OCI-LY7 (cell line): ENCODE data around the gene ARPC5. TPM values are rescaled to one million over a fixed set of nuclear protein-coding genes. Genes with fewer than 3 reads are reported as not detected.

ENCODE experiments used
- BruUV-seq: library from RNA; stranded (reverse); fragments of 400-500 nt; replicated peaks from 2 replicates; lab custom pipeline; 2021; lab: Mats Ljungman, UMichigan
- CTCF ChIA-PET: fragments of 300-600 bp; sonication (Branson Sonifier 250); formaldehyde crosslinking; loops from one replicate; lab custom pipeline; 2022; ENCODE audit warnings: antibody characterized with exemption; ENCODE audit not compliant: unreplicated experiment; lab: Charles Lee
- POLR2A ChIA-PET: fragments of 300-600 bp; sonication (Branson Sonifier 250); formaldehyde crosslinking; loops from one replicate; lab custom pipeline; 2022; ENCODE audit warnings: antibody characterized with exemption; lab: Charles Lee
- DNase-seq: peaks from one replicate; pipeline ENCODE4 v3.0.0-alpha.2; 2015; ENCODE audit warnings: low spot score
- H2AFZ ChIP-seq: fragments of 200-600 bp; sonication (generic), shearing (Covaris generic); 2 replicates; pipeline ENCODE4 v1.6.1; 2014; ENCODE audit warnings: mild to moderate bottlenecking, antibody characterized with exemption, low read length, moderate library complexity
- H3K27ac ChIP-seq: fragments of 200-600 bp; sonication (generic); 2 replicates; pipeline ENCODE4 v1.5.1; 2014; ENCODE audit warnings: mixed run types, low read depth, mild to moderate bottlenecking, moderate library complexity, low read length, inconsistent platforms; ENCODE audit not compliant: poor library complexity, severe bottlenecking
- H3K36me3 ChIP-seq: fragments of 200-600 bp; sonication (generic); 2 replicates; pipeline ENCODE4 v1.6.1; 2014; ENCODE audit warnings: mild to moderate bottlenecking, antibody characterized with exemption, low read length, moderate library complexity, mixed read lengths; ENCODE audit not compliant: insufficient read depth
- H3K4me1 ChIP-seq: fragments of 200-600 bp; sonication (generic); 2 replicates; pipeline ENCODE4 v1.5.1; 2014; ENCODE audit warnings: mild to moderate bottlenecking, low read length; ENCODE audit not compliant: insufficient read depth, poor library complexity, severe bottlenecking
- H3K4me2 ChIP-seq: fragments of 200-600 bp; sonication (generic); 2 replicates; pipeline ENCODE4 v1.6.1; 2014; ENCODE audit warnings: mild to moderate bottlenecking, low read length
- H3K4me3 ChIP-seq: fragments of 200-600 bp; sonication (generic); 2 replicates; pipeline ENCODE4 v1.5.1; 2014; ENCODE audit warnings: mild to moderate bottlenecking, low read depth, low read length; ENCODE audit not compliant: poor library complexity, severe bottlenecking
- H3K79me2 ChIP-seq: fragments of 200-600 bp; sonication (generic); 2 replicates; pipeline ENCODE4 v1.6.1; 2016; ENCODE audit warnings: low read depth, mild to moderate bottlenecking, low read length, moderate library complexity, mixed read lengths; ENCODE audit not compliant: insufficient read depth
- H3K9me2 ChIP-seq: fragments of 200-600 bp; sonication (generic); 2 replicates; pipeline ENCODE4 v1.6.1; 2016; ENCODE audit warnings: mild to moderate bottlenecking, low read length, mixed read lengths; ENCODE audit not compliant: insufficient read depth
- H3K9me3 ChIP-seq: fragments of 200-600 bp; sonication (generic); 2 replicates; pipeline ENCODE4 v1.6.1; 2014; ENCODE audit warnings: mild to moderate bottlenecking, mixed run types, low read length, mixed read lengths
- H4K20me1 ChIP-seq: fragments of 200-600 bp; sonication (generic); 2 replicates; pipeline ENCODE4 v1.6.1; 2014; ENCODE audit warnings: mild to moderate bottlenecking, antibody characterized with exemption, low read length, moderate library complexity, mixed read lengths; ENCODE audit not compliant: insufficient read depth
- EZH2phosphoT487 ChIP-seq: fragments of 200-600 bp; sonication (generic); IDR thresholded peaks from 2 replicates; pipeline ENCODE4 v1.6.1; 2018; ENCODE audit warnings: low read depth, borderline replicate concordance, mild to moderate bottlenecking, mixed run types, antibody characterized with exemption, low read length, moderate library complexity, mixed read lengths
- intact Hi-C: fragments of 100-400 bp; cut with micrococcal nuclease; formaldehyde crosslinking; loops from one replicate; pipeline ENCODE4 v1.10.0; 2022; ENCODE audit not compliant: unreplicated experiment
- total RNA-seq, 2 experiments: library from RNA; depleted of rRNA in 1 of 2; stranded (reverse); fragments of >200 nt in 1 of 2; shearing (Covaris generic) in 1 of 2; gene quantifications; 2 replicates each; pipeline ENCODE4 v1.2.3, GENCODE V29; 2014 to 2022
- TF ChIP-seq, protein P1 (sequence below): fragments of 200-600 bp; sonication (generic); conservative IDR thresholded peaks from 2 replicates; pipeline ENCODE4 v1.5.1; 2014; ENCODE audit warnings: mild to moderate bottlenecking, antibody characterized with exemption, low read length, moderate library complexity, mixed read lengths

Gene ARPC5
- total RNA-seq, 2 experiments from 2014 or later, result 116 to 132 TPM

DNA sequence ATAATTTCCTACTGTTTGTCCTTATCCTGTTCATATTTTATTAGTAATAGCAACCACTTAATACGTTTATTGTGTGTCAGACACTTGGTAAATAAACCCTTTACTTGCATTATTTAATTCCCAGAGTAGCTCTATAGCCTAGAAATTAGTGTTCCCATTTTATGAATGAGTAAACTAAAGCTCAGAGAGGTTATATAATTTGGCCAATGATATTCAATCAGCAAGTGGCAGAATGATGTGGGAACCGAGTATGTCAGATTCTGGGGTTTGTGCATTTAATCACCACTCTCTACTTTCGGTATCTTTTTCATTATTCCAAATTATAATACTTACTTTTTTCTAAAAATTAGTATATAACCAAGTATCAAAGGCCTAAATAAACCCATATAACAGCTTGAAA, 6.6 kb upstream of the ARPC5 start:
- Histone ChIP-seq H3K9me3 (no peaks in the 10 kb centered on the region), H2AFZ (no peak overlapping the region), H3K4me3 (no peak overlapping the region), H3K4me2 (no peak overlapping the region), H4K20me1 (no peaks in the 10 kb centered on the region), H3K4me1 (no peaks in the 10 kb centered on the region), H3K36me3 (no peaks in the 10 kb centered on the region), H3K27ac (no peak overlapping the region), H3K9me2 (no peaks in the 10 kb centered on the region), H3K79me2 (no peaks in the 10 kb centered on the region)
- BruUV-seq, result no TSS peak
- intact Hi-C loops, result no loop called here
- no peak for TF ChIP-seq EZH2phosphoT487
- TF ChIP-seq, protein P1, sequence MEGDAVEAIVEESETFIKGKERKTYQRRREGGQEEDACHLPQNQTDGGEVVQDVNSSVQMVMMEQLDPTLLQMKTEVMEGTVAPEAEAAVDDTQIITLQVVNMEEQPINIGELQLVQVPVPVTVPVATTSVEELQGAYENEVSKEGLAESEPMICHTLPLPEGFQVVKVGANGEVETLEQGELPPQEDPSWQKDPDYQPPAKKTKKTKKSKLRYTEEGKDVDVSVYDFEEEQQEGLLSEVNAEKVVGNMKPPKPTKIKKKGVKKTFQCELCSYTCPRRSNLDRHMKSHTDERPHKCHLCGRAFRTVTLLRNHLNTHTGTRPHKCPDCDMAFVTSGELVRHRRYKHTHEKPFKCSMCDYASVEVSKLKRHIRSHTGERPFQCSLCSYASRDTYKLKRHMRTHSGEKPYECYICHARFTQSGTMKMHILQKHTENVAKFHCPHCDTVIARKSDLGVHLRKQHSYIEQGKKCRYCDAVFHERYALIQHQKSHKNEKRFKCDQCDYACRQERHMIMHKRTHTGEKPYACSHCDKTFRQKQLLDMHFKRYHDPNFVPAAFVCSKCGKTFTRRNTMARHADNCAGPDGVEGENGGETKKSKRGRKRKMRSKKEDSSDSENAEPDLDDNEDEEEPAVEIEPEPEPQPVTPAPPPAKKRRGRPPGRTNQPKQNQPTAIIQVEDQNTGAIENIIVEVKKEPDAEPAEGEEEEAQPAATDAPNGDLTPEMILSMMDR, result no peak
- DNase-seq, result no peak
- ChIA-PET POLR2A (interaction anchor here (0.9 kb wide), 1 partner anchor 39 kb away, joined by 3 read pairs; no protein-coding TSS in a partner anchor), CTCF (no interaction called here)

GRCh38 chr1:183640193-183640592, 4.6 kb upstream of the ARPC5 start:
- no peak overlapping the region for H2AFZ ChIP-seq
- ChIA-PET CTCF (no interaction called here), POLR2A (no interaction called here)
- no peak overlapping the region for H3K27ac ChIP-seq
- H3K9me3 ChIP-seq, result no peaks in the 10 kb centered on the region
- intact Hi-C loops, result no loop called here
- no peaks in the 10 kb centered on the region for H3K9me2 ChIP-seq
- H3K4me3 ChIP-seq, result no peak overlapping the region
- H3K36me3 ChIP-seq, result no peaks in the 10 kb centered on the region
- H3K4me2 ChIP-seq, result no peak overlapping the region
- H3K4me1 ChIP-seq, result peaks cover 5% of the 10 kb centered on the region
- no TSS peak for BruUV-seq
- DNase-seq, result no peak
- peaks cover under 1% of the 10 kb centered on the region; the same call in 1 of the 2 replicates for H3K79me2 ChIP-seq
- no peak for TF ChIP-seq EZH2phosphoT487
- TF ChIP-seq, protein P1, result no peak
- no peaks in the 10 kb centered on the region for H4K20me1 ChIP-seq

GRCh38 chr1:183638649-183639387, 3.2 kb upstream of the ARPC5 start:
- Histone ChIP-seq H3K4me3 (no peak overlapping the region), H3K9me3 (no peaks in the 10 kb centered on the region), H3K9me2 (no peaks in the 10 kb centered on the region), H3K4me1 (peaks cover 10% of the 10 kb centered on the region), H3K36me3 (no peaks in the 10 kb centered on the region), H3K79me2 (peaks cover 14% of the 10 kb centered on the region), H4K20me1 (peaks cover 6% of the 10 kb centered on the region), H2AFZ (no peak overlapping the region), H3K27ac (no peak overlapping the region), H3K4me2 (no peak overlapping the region)
- ChIA-PET CTCF (no interaction called here), POLR2A (no interaction called here)
- intact Hi-C loops, result loop anchor here (10.0 kb wide), 1 partner anchor 614 kb away; the partner anchor contains the start of gene LAMC1
- no TSS peak for BruUV-seq
- DNase-seq, result no peak
- TF ChIP-seq, protein P1, result no peak
- no peak for TF ChIP-seq EZH2phosphoT487
